Activated T-cell treated with anti-CD3 and anti-CD28 coated beads, Interleukin-2, amount 50 U/mL, for 1 hour (primary cell): ENCODE measurements around the gene MCEMP1.
A peak's percentile ranks its signal among the peaks of the same experiment; 100 is the strongest.

Experiments used
- DNase-seq: peaks from one replicate; pipeline ENCODE4 v3.0.0-alpha.2; 2020

Gene MCEMP1

GRCh38 chr19:7699003-7699402 lies 22.1 kb downstream of the MCEMP1 start:
- DNase-seq, result no peak

- DNase-seq, result no peak
Measured at GRCh38 chr19:7699417-7700401, 22.8 kb downstream of the MCEMP1 start.

GRCh38 chr19:7701049-7701653 lies 24.3 kb downstream of the MCEMP1 start:
- no peak for DNase-seq

- DNase-seq, result no peak
Measured at GRCh38 chr19:7701654-7702457, 25.0 kb downstream of the MCEMP1 start, which contains the start of gene FCER2. FCER2 (minus strand) TSS chr19:7702131; CDS start chr19:7699760, 2,371 bp downstream.

- DNase-seq, result no peak
Measured at GRCh38 chr19:7703332-7703731, 26.4 kb downstream of the MCEMP1 start.

- DNase-seq, result no peak
Measured at GRCh38 chr19:7704280-7705060, 27.6 kb downstream of the MCEMP1 start.

- DNase-seq, result peak; percentile 62
Measured at GRCh38 chr19:7705387-7706187, 28.7 kb downstream of the MCEMP1 start.

GRCh38 chr19:7706188-7706954 lies 29.5 kb downstream of the MCEMP1 start:
- no peak for DNase-seq

GRCh38 chr19:7706955-7707456 lies 30.1 kb downstream of the MCEMP1 start:
- DNase-seq, result no peak

- DNase-seq, result no peak
Measured at GRCh38 chr19:7709932-7710460, 33.1 kb downstream of the MCEMP1 start.

- DNase-seq, result no peak
Measured at GRCh38 chr19:7710616-7711015, 33.7 kb downstream of the MCEMP1 start.

- no peak for DNase-seq
Measured at GRCh38 chr19:7715671-7716070, 38.8 kb downstream of the MCEMP1 start.

GRCh38 chr19:7716762-7717161 lies 39.9 kb downstream of the MCEMP1 start:
- no peak for DNase-seq

- no peak for DNase-seq
Measured at GRCh38 chr19:7718668-7719067, 41.8 kb downstream of the MCEMP1 start.

- DNase-seq, result no peak
Measured at GRCh38 chr19:7720351-7720750, 43.5 kb downstream of the MCEMP1 start.

GRCh38 chr19:7722231-7722651 lies 45.4 kb downstream of the MCEMP1 start:
- DNase-seq, result no peak

GRCh38 chr19:7725791-7726190 lies 48.9 kb downstream of the MCEMP1 start:
- no peak for DNase-seq

- no peak for DNase-seq
Measured at GRCh38 chr19:7729211-7729610, 52.3 kb downstream of the MCEMP1 start.
